PC-3 (cell line): ENCODE measurements around the gene PGLYRP4. TPM values are rescaled to one million over a fixed set of nuclear protein-coding genes. Genes with fewer than 3 reads are reported as not detected.

ENCODE experiments used
- ATAC-seq: fragments of 200-7000 bp; cut with Tn5 transposase; 2 replicates; pipeline ENCODE4 v1.9.1; 2020; ENCODE audit warnings: mild to moderate bottlenecking, moderate library complexity
- BruUV-seq: library from RNA; stranded (reverse); fragments of 400-500 nt; replicated peaks from 2 replicates; lab custom pipeline; 2021; lab: Mats Ljungman, UMichigan
- CTCF ChIA-PET: fragments of 300-600 bp; sonication (Branson Sonifier 250); formaldehyde crosslinking; loops from one replicate; lab custom pipeline; 2022; ENCODE audit warnings: antibody characterized with exemption; lab: Charles Lee
- POLR2A ChIA-PET: fragments of 300-600 bp; sonication (Branson Sonifier 250); formaldehyde crosslinking; loops from one replicate; lab custom pipeline; 2022; ENCODE audit warnings: antibody characterized with exemption; ENCODE audit not compliant: unreplicated experiment; lab: Charles Lee
- DNase-seq: peaks from one replicate; pipeline ENCODE4 v3.0.0-alpha.2; 2015
- H2AFZ ChIP-seq: fragments of 300-600 bp; sonication (generic); 2 replicates; pipeline ENCODE4 v1.6.0; 2016; ENCODE audit warnings: antibody characterized with exemption, low read length
- H3F3A ChIP-seq: fragments of 300-600 bp; sonication (generic); one replicate; pipeline ENCODE4 v1.6.0; 2017; ENCODE audit warnings: antibody characterized with exemption, low read length, control low read depth, mild to moderate bottlenecking; ENCODE audit not compliant: unreplicated experiment
- H3K27ac ChIP-seq: fragments of 300-600 bp; sonication (generic); 2 replicates; pipeline ENCODE4 v1.5.1; 2016; ENCODE audit warnings: mild to moderate bottlenecking, low read length
- H3K27me3 ChIP-seq: fragments of 300-600 bp; sonication (generic); 2 replicates; pipeline ENCODE4 v1.6.1; 2016; ENCODE audit warnings: low read length, mixed read lengths
- H3K36me3 ChIP-seq: fragments of 300-600 bp; sonication (generic); 2 replicates; pipeline ENCODE4 v1.6.1; 2016; ENCODE audit warnings: low read depth, mixed run types, low read length, mixed read lengths
- H3K4me1 ChIP-seq: fragments of 300-600 bp; sonication (generic); 2 replicates; pipeline ENCODE4 v1.5.1; 2016; ENCODE audit warnings: low read length; ENCODE audit not compliant: insufficient read depth
- H3K4me2 ChIP-seq: fragments of 300-600 bp; sonication (generic); 2 replicates; pipeline ENCODE4 v1.6.0; 2016; ENCODE audit warnings: low read length
- H3K4me3 ChIP-seq: fragments of 300-600 bp; sonication (generic); 2 replicates; pipeline ENCODE4 v1.5.1; 2016; ENCODE audit warnings: mild to moderate bottlenecking, low read length, mixed read lengths
- H3K79me2 ChIP-seq: fragments of 300-600 bp; sonication (generic); 2 replicates; pipeline ENCODE4 v1.6.1; 2017; ENCODE audit warnings: low read length, mixed read lengths
- H3K9ac ChIP-seq: fragments of 300-600 bp; sonication (generic); 2 replicates; pipeline ENCODE4 v1.6.0; 2016; ENCODE audit warnings: mild to moderate bottlenecking, low read length
- H3K9me2 ChIP-seq: fragments of 300-600 bp; sonication (generic); replicated peaks from 2 replicates; pipeline ENCODE4 v1.6.1; 2016; ENCODE audit warnings: mixed run types, low read length, mixed read lengths
- H3K9me3 ChIP-seq: fragments of 300-600 bp; sonication (generic); 2 replicates; pipeline ENCODE4 v1.6.1; 2016; ENCODE audit warnings: low read length, mixed read lengths
- H4K20me1 ChIP-seq: fragments of 300-600 bp; sonication (generic); 2 replicates; pipeline ENCODE4 v1.6.1; 2016; ENCODE audit warnings: low read length, mixed read lengths
- EZH2 ChIP-seq: fragments of 300-600 bp; sonication (generic); IDR thresholded peaks from one replicate; pipeline ENCODE4 v1.6.1; 2017; ENCODE audit warnings: antibody characterized with exemption, mild to moderate bottlenecking, low read length; ENCODE audit not compliant: unreplicated experiment
- EZH2phosphoT487 ChIP-seq: fragments of 300-600 bp; sonication (generic); IDR thresholded peaks from 2 replicates; pipeline ENCODE4 v1.6.1; 2018; ENCODE audit warnings: mild to moderate bottlenecking, antibody characterized with exemption, low read length, borderline replicate concordance
- intact Hi-C: fragments of 100-400 bp; cut with micrococcal nuclease; formaldehyde crosslinking; loops from 2 replicates; pipeline ENCODE4 v1.9.0; 2023
- total RNA-seq: library from RNA; depleted of rRNA; stranded (reverse); fragments of >200 nt; gene quantifications from 2 replicates; pipeline ENCODE4 v1.2.3, GENCODE V29; 2014
- TF ChIP-seq, protein P1 (sequence below): fragments of 300-600 bp; sonication (generic); conservative IDR thresholded peaks from 2 replicates; pipeline ENCODE4 v1.5.1; 2017; ENCODE audit warnings: antibody characterized with exemption, low read depth, mild to moderate bottlenecking, low read length

The PGLYRP4 gene
- total RNA-seq, 1 experiment from 2014 or later, result not detected

DNA sequence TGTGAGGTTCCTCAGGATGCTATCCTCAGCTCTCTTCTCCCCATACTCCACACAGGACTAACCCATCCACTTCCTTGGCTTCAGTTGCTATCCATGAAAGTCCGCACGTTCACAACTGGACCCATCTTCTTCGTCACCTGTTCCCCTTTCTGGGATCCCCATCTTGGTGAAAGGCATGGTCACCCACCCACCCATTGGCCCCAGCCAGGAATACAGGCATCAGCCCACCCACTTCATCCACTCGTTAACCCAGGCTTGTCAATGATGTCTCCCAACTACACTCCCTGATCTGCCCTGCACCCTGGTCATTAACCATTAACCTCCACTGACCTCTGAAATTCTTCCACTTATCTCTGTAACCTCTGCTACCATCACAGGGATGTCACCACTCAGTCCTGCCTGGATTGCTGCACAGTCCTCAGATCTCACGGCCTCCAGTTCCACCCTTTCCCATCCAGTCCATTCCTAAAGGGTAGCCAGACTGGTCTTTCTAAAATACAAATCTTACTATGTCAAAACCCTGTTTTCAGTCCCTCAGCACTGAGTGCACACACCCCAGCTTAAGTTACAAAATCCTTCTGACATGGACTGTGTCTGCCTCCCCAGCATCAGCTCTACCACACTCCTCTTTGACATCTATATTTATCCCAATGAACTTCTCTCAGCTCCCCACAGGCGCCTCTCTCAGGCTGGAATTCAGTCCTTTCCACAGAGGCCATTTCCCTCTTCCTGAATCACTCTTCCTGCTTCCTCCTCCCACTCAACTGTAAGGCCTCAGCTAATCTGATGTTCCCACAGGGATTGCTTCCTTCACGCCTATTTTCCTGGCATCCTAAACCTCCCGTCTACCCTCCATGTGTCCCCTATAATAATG, 10.4 kb downstream of the PGLYRP4 start:
- BruUV-seq, result no TSS peak
- Histone ChIP-seq H3K9me2 (no peaks in the 10 kb centered on the region), H3F3A (no peaks in the 10 kb centered on the region), H3K36me3 (no peaks in the 10 kb centered on the region), H4K20me1 (no peaks in the 10 kb centered on the region), H3K27me3 (peaks cover 63% of the 10 kb centered on the region), H3K9me3 (no peaks in the 10 kb centered on the region), H3K4me1 (no peaks in the 10 kb centered on the region), H3K27ac (no peak overlapping the region), H3K79me2 (no peaks in the 10 kb centered on the region), H2AFZ (no peak overlapping the region), H3K9ac (no peak overlapping the region), H3K4me2 (no peak overlapping the region), H3K4me3 (no peak overlapping the region)
- no peak for DNase-seq
- ChIA-PET CTCF (interaction anchor here (0.6 kb wide), 1 partner anchor 1723 kb away, joined by 5 read pairs; no protein-coding TSS in a partner anchor), POLR2A (no interaction called here)
- TF ChIP-seq EZH2, result no peak
- TF ChIP-seq, protein P1, sequence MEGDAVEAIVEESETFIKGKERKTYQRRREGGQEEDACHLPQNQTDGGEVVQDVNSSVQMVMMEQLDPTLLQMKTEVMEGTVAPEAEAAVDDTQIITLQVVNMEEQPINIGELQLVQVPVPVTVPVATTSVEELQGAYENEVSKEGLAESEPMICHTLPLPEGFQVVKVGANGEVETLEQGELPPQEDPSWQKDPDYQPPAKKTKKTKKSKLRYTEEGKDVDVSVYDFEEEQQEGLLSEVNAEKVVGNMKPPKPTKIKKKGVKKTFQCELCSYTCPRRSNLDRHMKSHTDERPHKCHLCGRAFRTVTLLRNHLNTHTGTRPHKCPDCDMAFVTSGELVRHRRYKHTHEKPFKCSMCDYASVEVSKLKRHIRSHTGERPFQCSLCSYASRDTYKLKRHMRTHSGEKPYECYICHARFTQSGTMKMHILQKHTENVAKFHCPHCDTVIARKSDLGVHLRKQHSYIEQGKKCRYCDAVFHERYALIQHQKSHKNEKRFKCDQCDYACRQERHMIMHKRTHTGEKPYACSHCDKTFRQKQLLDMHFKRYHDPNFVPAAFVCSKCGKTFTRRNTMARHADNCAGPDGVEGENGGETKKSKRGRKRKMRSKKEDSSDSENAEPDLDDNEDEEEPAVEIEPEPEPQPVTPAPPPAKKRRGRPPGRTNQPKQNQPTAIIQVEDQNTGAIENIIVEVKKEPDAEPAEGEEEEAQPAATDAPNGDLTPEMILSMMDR, result no peak
- no peak for TF ChIP-seq EZH2phosphoT487
- intact Hi-C loops, result no loop called here
- ATAC-seq, result no peak

DNA sequence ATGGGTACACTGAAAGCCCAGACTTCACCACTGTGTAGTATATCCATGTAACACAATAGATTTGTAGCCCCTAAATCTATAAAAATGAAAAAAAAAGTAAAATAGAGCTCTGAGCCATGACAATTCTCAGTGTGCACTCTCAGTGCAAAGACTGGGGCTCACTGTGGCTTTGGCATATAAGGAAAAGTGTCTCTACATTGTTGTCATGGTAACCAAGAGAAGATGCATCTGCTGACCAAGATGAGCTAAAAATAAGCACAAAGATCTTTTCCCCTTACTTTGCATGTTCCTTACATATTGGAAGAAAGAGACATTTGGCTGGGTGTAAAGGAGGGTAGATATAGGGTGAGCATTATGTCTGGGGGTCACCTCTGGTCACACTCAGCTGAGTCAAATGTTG, 12.0 kb downstream of the PGLYRP4 start:
- ChIA-PET CTCF (no interaction called here), POLR2A (no interaction called here)
- no peaks in the 10 kb centered on the region for H3K36me3 ChIP-seq
- H3K4me2 ChIP-seq, result no peak overlapping the region
- peaks cover 55% of the 10 kb centered on the region for H3K27me3 ChIP-seq
- no peaks in the 10 kb centered on the region for H3K79me2 ChIP-seq
- H4K20me1 ChIP-seq, result no peaks in the 10 kb centered on the region
- BruUV-seq, result no TSS peak
- no peak for TF ChIP-seq EZH2phosphoT487
- TF ChIP-seq, protein P1, result no peak
- TF ChIP-seq EZH2, result no peak
- no peak overlapping the region for H3K9ac ChIP-seq
- H3K9me3 ChIP-seq, result peaks cover under 1% of the 10 kb centered on the region; the same call in 1 of the 2 replicates
- H3F3A ChIP-seq, result no peaks in the 10 kb centered on the region
- DNase-seq (no peak), ATAC-seq (no peak)
- no peaks in the 10 kb centered on the region for H3K4me1 ChIP-seq
- no peak overlapping the region for H3K4me3 ChIP-seq
- H3K9me2 ChIP-seq, result no peaks in the 10 kb centered on the region
- intact Hi-C loops, result no loop called here
- no peak overlapping the region for H3K27ac ChIP-seq
- H2AFZ ChIP-seq, result no peak overlapping the region

DNA sequence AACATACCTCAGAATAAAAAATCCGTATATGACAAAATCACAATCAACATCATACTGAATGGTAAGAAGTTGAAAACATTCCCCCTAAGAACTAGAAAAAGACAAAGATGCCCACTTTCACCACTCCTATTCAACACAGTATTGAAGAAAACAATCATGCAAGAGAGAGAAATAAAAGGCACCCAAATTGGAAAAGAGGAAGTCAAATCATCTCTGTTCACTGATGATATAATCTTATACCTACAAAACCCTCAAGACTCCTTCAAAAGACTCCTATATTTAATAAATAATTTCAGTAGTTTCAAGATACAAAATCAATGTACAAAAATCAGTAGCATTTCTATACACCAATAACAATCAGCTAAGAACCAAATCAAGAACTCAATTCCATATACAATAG, 14.7 kb downstream of the PGLYRP4 start:
- DNase-seq, result no peak
- intact Hi-C loops, result no loop called here
- POLR2A ChIA-PET, result no interaction called here
- H3K9ac ChIP-seq, result no peak overlapping the region
- H3K36me3 ChIP-seq, result no peaks in the 10 kb centered on the region
- no peaks in the 10 kb centered on the region for H3K79me2 ChIP-seq
- H3K27ac ChIP-seq, result no peak overlapping the region
- BruUV-seq, result no TSS peak
- H3K27me3 ChIP-seq, result peaks cover 32% of the 10 kb centered on the region
- H3K9me2 ChIP-seq, result no peaks in the 10 kb centered on the region
- peaks cover 7% of the 10 kb centered on the region; the same call in 1 of the 2 replicates for H3K9me3 ChIP-seq
- no peaks in the 10 kb centered on the region for H3F3A ChIP-seq
- no peaks in the 10 kb centered on the region for H4K20me1 ChIP-seq
- no peak overlapping the region for H2AFZ ChIP-seq
- no peak overlapping the region for H3K4me3 ChIP-seq
- H3K4me2 ChIP-seq, result no peak overlapping the region
- ATAC-seq, result no peak
- H3K4me1 ChIP-seq, result no peaks in the 10 kb centered on the region
- CTCF ChIA-PET, result no interaction called here
- TF ChIP-seq, protein P1, result no peak
- TF ChIP-seq EZH2phosphoT487 (no peak), EZH2 (no peak)
